GM21528 (cell line): ENCODE data around the gene DPEP1.
"Not testable (repeated sequence)": the region's sequence is repeated elsewhere in the genome, so short reads cannot be mapped to it uniquely, and the experiment has no call there.

Source experiments
- ATAC-seq: cut with Tn5 transposase; IDR thresholded peaks from one replicate; pipeline ENCODE4 v1.9.1; 2021; ENCODE audit warnings: mild to moderate bottlenecking, moderate library complexity; ENCODE audit not compliant: unreplicated experiment, low FRiP score

DPEP1 gene

DNA sequence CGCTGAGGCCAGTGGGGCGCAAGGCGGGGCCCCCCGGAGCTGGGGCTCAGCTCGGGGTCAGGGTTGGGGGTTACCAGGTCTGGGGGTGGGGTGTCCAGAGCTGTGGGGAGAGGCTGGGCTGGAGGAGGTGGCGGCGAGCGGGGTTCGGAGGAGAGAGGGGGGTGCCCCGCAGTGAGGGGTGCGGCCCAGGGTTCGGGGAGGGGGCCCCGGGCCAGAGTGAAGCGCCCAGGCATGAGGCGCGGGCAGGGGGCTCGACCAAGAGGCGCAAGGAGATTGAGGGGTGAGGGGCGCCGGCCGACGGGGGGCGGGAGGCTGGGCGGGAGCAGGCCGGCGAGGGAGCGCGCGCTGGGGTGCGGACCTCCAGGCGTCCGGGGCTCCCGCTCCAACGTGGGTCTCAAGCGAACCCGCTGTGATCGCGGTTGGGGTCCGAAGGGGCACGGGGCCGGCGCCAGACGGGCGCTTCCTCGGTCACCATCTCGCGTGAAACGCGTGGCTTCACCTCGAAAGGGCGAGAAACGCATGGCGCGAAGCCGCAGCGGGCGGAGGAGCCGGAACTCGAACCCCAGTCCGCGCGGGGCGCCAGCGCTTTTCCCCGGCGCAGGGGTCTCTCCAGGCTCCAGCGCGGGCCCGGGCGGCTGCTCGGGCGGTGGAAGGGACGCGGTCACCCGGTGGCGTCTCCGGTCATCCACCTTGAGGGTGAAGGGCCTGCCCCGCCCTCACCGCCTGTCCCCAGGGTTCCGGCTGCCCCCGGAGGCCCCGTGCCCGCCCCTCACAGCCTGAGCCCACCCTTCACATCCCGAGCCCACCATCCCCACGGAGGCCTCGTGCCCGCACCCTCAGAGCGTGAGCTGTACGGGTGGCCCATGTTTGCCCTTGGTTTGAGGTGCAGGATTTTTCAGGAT, 37.0 kb upstream of the DPEP1 start:
- ATAC-seq: no peak

GRCh38 chr16:89577055-89577759, 36.2 kb upstream of the DPEP1 start:
- no peak for ATAC-seq

DNA sequence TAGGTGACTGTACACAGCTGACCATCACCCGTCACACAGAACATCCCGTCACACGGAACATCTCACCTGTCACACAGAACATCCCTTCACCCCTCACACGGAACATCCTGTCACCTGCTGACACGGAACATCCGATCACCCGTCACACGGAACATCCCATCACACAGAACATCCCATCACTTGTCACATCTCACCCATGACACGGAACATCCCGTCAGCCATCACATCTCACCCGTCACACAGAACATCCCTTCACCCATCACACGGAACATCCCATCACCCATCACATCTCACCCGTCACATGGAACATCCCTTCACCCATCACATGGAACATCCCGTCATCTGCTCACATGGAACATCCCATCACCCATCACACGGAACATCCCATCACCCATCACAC, 34.1 kb upstream of the DPEP1 start:
- ATAC-seq: no peak

- ATAC-seq: no peak
Observed at GRCh38 chr16:89581045-89581695, 32.3 kb upstream of the DPEP1 start.

DNA sequence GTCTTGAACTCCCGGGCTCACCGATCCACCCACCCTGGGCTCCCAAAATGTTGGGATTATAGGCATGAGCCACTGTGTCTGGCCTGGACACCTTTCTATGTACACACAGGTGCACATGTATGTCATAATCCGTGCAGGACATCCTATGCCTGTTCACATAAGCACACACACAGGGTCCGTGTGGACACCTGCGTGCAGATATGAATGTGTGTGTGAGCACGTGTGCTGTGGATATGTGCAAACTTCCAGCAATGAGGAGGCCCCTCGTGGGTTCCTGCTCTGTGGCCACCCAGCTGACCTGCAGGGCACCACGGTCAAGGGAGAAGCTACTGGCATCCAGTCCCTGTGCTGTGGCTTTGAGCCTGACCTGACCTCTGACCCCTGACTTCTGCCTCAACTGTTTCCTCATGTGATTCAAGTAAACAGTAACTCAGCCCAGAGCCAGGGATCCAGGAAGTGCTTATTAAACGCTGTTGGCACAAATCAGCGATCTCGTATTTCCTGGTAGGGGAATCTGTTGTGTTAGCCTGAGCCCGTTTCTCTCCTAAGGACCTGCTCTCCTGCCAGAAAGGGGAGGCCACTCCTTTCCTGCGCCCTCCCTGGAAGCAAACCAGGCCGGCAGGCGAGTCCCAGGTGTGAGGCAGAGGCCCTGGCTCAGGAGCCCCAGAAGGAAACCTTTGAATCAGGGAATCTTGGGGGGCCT, 31.4 kb upstream of the DPEP1 start:
- no peak for ATAC-seq

GRCh38 chr16:89582614-89583196, 30.7 kb upstream of the DPEP1 start:
- no peak for ATAC-seq

DNA sequence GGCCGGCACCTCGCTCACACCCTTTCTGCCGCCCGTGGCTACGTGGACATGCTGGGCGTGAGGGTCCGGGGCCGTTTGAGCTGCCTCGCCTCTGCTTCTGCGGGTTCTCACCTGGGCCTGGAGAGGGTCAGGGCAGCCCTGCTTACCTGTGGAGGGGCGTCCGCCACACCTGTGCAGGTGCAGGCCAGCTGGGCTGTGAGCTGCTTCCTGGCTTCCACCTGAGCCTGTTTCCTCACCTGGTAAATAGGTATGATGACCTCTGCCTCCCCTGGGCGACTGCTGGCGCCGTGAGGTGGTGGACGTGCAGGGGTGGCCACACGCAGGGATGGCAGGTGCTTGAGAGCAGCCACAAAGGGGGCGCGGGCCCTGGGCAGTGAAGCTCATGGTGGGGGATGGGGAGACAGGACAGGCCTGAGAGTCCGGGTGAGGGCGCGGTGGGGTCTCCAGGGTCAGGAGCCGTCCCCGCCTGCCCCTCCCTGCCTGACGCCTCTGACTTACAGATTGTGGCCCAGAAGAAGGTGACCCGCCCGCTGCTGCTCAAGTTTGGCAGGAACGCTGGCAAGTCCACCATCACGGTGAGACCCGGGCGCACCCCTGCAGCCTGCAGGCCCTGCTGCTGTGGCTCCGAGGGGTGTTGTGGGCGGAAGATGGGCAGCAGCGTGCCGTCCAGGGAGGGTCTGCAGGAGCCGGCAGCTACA, 30.1 kb upstream of the DPEP1 start:
- no peak for ATAC-seq

GRCh38 chr16:89583895-89584644, 29.4 kb upstream of the DPEP1 start:
- ATAC-seq: no peak

- ATAC-seq: no peak
Observed at GRCh38 chr16:89584768-89585549, 28.5 kb upstream of the DPEP1 start.

DNA sequence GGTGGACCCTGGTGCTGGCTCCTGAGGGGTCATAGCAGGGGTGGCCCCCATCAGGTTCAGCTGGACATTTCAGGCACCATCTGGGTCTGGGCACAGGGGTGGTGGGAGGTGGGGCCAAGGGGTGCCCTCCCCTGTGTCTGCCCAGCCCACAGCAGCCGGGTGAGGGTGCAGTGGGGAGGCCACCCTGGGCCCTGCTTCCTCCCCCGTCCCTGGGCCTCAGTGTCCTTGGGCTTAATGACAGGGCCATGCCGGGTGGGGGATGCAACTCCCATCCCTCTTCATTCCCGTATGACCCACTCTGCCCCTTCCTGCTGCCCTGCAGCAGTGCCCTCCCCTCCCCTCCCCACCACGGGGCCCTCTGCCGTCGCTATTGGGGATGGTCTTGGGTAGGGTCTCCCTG, 27.2 kb upstream of the DPEP1 start:
- no peak for ATAC-seq

DNA sequence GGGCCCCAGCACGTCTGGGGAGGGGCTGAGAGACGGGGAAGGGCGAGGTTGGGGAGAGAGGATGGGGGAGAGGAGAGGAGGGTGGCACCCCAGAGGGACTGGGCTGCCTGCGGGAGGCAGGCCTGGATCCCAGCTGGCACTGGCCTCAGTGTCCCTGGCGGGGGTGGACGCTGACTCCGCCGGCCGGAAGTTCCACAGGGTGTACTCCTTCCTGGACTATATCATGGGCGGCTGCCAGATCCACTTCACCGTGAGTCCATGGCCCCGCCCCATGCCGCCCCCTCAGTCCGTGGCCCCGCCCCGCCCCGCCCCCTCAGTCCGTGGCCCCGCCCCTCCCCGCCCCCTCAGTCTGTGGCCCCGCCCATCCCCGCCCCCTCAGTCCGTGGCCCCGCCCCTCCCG, 26.6 kb upstream of the DPEP1 start:
- ATAC-seq: no peak

DNA sequence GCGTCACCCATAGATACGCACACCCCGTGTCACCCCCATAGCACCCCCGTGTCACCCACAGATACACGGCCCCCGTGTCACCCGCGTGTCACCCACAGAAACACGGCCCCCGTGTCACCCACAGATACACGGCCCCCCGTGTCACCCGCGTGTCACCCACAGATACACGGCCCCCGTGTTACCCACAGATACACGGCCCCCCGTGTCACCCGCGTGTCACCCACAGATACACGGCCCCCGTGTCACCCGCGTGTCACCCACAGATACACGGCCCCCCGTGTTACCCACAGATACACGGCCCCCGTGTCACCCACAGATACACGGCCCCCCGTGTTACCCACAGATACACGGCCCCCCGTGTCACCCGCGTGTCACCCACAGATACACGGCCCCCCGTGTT, 25.8 kb upstream of the DPEP1 start:
- ATAC-seq: not testable (repeated sequence)

DNA sequence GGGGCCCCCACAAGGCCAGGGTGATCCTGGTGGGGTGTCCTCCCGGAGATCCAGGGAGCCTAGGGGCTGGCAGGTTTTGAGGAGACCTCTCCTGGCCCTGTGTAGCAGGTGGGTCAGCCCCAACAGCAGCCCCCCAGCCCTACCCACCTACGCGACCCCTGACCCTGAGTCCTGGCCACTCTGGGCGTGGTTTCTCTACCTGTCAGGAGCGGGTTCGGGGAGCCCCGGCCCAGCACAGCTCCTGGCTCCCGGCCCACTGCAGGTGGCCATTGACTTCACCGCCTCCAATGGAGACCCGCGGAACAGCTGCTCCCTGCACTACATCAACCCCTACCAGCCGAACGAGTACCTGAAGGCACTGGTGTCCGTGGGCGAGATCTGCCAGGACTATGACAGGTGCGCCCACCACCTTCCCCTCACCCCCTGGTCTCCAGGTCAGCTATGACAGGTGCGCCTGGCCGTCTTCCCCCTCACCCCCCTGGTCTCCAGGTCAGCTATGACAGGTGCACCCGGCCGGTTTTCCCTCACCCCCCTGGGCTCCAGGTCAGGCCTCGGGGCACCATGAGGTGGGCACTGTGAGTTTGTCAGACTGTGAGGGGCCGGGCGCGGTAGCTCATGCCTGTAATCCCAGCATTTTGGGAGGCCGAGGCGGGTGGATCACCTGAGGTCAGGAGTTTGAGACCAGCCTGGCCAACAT, 24.9 kb upstream of the DPEP1 start:
- no peak for ATAC-seq

- ATAC-seq: no peak
Observed at GRCh38 chr16:89589241-89589926, 24.1 kb upstream of the DPEP1 start.

GRCh38 chr16:89593841-89594240, 19.6 kb upstream of the DPEP1 start:
- ATAC-seq: no peak

DNA sequence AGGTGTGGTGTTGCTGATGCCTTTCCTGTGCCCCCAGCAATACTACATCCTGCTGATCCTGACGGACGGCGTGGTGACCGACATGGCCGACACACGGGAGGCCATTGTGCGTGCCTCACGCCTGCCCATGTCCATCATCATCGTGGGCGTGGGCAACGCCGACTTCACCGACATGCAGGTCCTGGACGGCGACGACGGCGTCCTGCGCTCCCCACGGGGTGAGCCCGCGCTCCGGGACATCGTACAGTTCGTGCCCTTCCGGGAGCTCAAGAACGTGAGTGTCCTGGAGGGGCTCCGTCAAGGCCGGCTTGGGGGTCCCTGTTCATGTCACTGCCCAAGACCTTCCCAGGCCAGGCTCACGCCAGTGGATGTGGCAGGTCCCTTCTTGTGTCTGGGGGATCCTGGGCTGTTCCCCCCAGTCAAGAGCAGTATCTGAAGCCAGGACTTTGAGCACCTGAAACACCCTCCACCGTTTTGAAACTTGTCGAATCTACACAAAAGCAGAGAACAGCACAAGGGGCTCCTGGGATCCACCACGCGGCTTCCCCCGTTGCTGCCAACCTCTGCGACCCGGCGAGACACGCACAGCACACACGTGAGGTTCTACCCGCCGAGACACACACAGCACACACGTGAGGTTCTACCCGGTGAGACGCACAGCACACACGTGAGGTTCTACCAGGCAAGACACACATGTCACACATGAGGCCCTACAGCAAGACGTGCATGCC, 17.9 kb upstream of the DPEP1 start:
- no peak for ATAC-seq
